22Rv1 (cell line): Measurements from ENCODE around the gene PCSK7.

Source experiments
- H3K27ac ChIP-seq: fragments of 450-650 bp; 2 replicates; pipeline ENCODE4 v1.5.1; 2017
- ZFX ChIP-seq: fragments of 450-650 bp; IDR thresholded peaks from 2 replicates; pipeline ENCODE4 v1.6.1; 2017; ENCODE audit warnings: antibody characterized with exemption, borderline replicate concordance
- TF ChIP-seq, protein P1 (sequence below): fragments of 450-650 bp; IDR thresholded peaks from 2 replicates; pipeline ENCODE4 v1.5.1; 2017; ENCODE audit warnings: mild to moderate bottlenecking

The PCSK7 gene

DNA sequence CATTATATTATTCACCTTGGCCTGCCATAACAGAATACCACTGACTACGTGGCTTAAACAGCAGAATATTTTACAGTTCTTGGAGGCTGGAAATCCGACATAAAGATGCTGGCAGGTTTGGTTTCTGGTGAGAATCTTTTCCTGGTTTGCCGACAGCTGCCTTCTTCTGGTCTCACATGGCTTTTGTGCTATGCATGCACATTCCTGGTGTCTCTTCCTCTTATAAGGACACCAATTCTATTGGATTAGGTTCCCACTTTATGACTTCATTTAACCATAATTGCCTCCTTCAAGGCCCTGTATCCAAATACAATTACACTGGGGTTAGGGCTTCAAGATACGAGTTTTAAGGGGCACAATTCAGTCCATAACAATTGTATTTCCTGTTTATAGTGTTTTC, 17.7 kb upstream of the PCSK7 start:
- TF ChIP-seq ZFX, result no peak
- TF ChIP-seq, protein P1, sequence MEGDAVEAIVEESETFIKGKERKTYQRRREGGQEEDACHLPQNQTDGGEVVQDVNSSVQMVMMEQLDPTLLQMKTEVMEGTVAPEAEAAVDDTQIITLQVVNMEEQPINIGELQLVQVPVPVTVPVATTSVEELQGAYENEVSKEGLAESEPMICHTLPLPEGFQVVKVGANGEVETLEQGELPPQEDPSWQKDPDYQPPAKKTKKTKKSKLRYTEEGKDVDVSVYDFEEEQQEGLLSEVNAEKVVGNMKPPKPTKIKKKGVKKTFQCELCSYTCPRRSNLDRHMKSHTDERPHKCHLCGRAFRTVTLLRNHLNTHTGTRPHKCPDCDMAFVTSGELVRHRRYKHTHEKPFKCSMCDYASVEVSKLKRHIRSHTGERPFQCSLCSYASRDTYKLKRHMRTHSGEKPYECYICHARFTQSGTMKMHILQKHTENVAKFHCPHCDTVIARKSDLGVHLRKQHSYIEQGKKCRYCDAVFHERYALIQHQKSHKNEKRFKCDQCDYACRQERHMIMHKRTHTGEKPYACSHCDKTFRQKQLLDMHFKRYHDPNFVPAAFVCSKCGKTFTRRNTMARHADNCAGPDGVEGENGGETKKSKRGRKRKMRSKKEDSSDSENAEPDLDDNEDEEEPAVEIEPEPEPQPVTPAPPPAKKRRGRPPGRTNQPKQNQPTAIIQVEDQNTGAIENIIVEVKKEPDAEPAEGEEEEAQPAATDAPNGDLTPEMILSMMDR, result no peak
- no peak overlapping the region for H3K27ac ChIP-seq

DNA sequence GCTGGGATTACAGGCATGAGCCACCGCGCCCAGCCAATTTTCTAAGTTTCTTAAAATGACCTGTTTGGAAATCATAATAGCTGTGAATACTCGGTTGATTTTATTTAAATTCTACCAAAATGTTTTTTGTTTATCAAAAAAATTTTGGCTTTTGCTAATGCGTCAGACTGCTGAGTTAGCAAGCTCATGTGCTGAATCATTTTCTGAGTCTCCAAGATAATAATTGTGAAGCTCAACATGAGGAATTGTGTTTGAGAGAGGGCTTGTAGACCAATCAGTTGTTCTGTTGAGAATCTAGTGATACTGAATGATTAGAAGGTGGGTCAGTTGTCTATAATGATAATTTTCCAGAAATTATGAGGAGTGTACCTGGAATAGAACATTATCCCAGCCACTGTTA, 16.5 kb upstream of the PCSK7 start:
- TF ChIP-seq, protein P1, result no peak
- TF ChIP-seq ZFX, result no peak
- H3K27ac ChIP-seq, result no peak overlapping the region

DNA sequence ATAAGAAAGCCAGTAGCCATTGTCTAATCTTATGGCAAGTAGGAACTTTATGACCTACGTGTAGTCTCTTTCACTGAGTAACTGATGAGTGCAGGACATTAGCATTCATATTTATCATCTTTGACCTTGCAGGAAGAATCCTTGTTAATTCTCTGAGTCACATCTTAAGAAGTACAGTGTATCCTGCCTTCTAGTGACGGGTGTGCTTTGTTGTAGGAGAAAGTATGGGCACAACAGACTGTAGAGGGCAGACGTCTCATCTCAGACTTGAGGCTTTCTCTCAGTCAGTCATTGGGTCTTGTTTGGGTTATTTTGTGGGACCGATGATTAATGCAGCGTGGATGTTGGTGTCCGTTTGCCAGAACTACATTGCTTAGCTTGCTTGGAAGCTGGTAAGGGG, 7.4 kb upstream of the PCSK7 start:
- TF ChIP-seq, protein P1, result no peak
- TF ChIP-seq ZFX, result no peak
- no peak overlapping the region for H3K27ac ChIP-seq

DNA sequence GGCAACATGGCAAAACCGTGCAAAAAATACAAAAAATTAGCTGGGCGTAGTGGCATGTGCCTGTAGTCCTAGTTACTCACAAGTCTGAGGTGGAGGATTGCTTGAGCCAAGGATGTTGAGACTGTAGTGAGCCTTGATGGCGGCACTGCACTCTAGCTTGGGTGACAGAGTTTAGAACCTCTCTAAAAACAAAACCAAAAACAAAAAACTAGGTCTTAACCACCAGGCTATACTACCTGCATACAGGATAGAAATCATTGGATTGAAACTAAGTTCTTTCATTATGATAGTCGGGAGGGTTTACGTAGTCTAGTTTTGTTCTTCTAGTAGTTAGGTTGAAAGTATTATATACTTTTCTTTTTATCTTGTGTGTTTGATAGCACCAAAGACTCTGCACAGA, 6.3 kb upstream of the PCSK7 start:
- no peak for TF ChIP-seq ZFX
- TF ChIP-seq, protein P1, result no peak
- no peak overlapping the region for H3K27ac ChIP-seq

DNA sequence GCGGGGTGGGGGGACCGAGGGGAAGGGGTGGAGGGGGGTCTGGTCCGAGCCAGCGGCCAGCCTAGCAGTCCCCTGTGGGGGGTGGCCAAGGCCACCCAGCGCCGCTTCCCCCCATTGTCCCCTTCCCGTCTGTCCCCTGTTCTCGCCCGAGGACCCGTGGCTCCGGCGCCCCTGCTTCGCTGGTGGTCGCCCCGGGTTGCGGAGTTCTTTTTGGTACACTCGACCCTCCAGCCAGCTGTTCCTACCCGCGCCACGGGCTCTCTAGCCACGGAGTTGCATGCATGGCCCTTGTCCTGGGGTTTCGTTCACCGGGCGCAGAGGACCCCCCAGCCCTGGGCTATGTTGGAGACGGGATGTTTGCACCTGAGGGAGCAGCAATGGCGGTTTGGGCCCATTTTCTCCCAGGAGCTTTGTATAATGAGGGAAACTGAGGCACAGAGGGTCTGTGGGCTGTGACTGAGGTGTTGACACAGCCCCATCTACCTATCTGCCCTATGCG, 1.1 kb upstream of the PCSK7 start:
- no peak for TF ChIP-seq ZFX
- TF ChIP-seq, protein P1, result no peak
- H3K27ac ChIP-seq, result peak overlapping the region; percentile 85

DNA sequence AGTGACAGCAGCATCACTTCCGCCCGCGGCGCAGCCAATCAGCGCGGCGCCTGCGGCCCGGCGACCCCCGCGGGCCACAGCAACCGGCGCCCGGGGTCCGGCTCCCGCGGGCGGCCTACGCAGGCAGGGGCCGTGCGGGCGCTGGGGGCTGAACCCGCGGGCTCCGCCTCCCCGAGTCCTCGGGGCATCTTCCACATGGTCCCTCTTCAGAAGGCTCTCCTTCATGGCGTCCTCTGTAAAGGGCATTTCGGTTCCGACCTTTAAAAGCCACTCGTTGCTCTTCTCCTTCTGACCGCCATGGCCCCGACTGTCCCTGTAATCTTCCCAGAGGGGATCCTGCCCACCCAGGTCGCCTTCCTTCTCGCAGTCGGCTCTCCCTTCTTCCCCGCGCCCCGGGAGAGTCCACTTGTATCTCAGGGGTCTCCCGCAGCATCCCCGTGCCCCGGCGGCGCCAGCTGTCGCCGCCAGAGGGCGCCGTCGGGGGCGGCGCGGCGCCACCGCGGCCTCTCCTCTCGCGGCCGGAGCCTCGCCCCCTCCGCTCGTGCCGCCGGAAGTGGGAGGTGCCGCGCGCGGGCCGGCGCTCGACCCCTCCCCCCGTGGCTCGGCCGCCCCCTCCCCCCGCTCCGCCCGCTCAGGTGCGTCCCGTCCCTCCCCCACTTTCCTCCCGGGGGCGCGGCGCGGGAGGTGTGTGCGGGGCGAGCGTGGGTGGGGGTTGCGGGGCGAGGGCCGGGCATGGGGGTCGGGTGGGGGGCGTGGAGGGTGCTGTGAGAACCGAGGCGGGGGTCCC, 412 bp upstream of the PCSK7 start, which contains the start of gene RNF214:
RNF214 (plus strand) TSS at position 580 of the 787 bp plus-strand sequence. CDS start 1,602 bp downstream, outside the sequence.
- H3K27ac ChIP-seq, result peak within 1 kb of the TSS; percentile 85
- TF ChIP-seq, protein P1, result peak; percentile 97
- TF ChIP-seq ZFX, result no peak
